Measurements from ENCODE around the gene HSFX3. TPM values are rescaled to one million over a fixed set of nuclear protein-coding genes. Genes with fewer than 3 reads are reported as not detected.
"Not testable (repeated sequence)": the region's sequence is repeated elsewhere in the genome, so short reads cannot be mapped to it uniquely, and the experiment has no call there.

The HSFX3 gene
- total and polyA plus RNA-seq, 2 donors (not counting 1 experiment from before 2014, with no cell fraction given) = not detected

GRCh38 chrX:149521438-149521837 is 28.3 kb downstream of the HSFX3 start:
- TF ChIP-seq EZH2 (IDR thresholded peaks at IDR 0.05; ENCODE audit: borderline replicate concordance, insufficient read depth, low read depth, low read length, poor library complexity, severe bottlenecking) (no peak), CTCF (IDR thresholded peaks at IDR 0.05) (no peak)
- no peaks in the 10 kb centered on the region for H3K9me3 Mint-ChIP-seq (ENCODE audit: insufficient read depth)
- no peaks in the 10 kb centered on the region for H3K79me2 ChIP-seq (ENCODE audit: control insufficient read depth, insufficient read depth, low read length)
- H3K27ac ChIP-seq (ENCODE audit: low read length in 2 of 2) = no peak overlapping the region
- H3K4me1 ChIP-seq (ENCODE audit: control insufficient read depth in 2 of 2, insufficient read depth in 2 of 2, low read length in 2 of 2) = peaks cover 4 to 10% of the 10 kb centered on the region in 2 donors
- H3K27me3 Mint-ChIP-seq = peaks cover 3% of the 10 kb centered on the region
- ChIA-PET CTCF (interaction anchor here (0.7 to 3.0 kb wide), 2 partner anchors 9 to 19 kb away, joined by 3 to 22 read pairs; partner anchors contain the start of gene EOLA1), POLR2A (no interaction called here)
- DNase-seq = no peak
- H3K4me1 Mint-ChIP-seq = peaks cover 3% of the 10 kb centered on the region
- no peak overlapping the region for H3K27ac Mint-ChIP-seq
- no peak overlapping the region for H3K4me3 ChIP-seq (ENCODE audit: control extremely low read depth in 1 of 5, extremely low read depth in 1 of 5, insufficient read depth in 1 of 5, low read depth in 2 of 5, low read length in 4 of 5)
- no peaks in the 10 kb centered on the region for H3K9me3 ChIP-seq (ENCODE audit: control extremely low read depth in 1 of 3, control insufficient read depth in 2 of 3, insufficient read depth in 1 of 3, low read length in 2 of 3)
- no peak for ATAC-seq (ENCODE audit: low read depth)
- H4K20me1 ChIP-seq (ENCODE audit: control insufficient read depth, insufficient read depth, low read length, poor library complexity, severe bottlenecking) = no peaks in the 10 kb centered on the region
- no peak overlapping the region for H3K9ac ChIP-seq (ENCODE audit: low read length)
- H3K36me3 ChIP-seq (replicated peaks in 1 of 2; ENCODE audit: control extremely low read depth in 1 of 2, control insufficient read depth in 1 of 2, extremely low read depth in 1 of 2, insufficient read depth in 2 of 2, low read length in 1 of 2) = no peaks in the 10 kb centered on the region
- H3K27me3 ChIP-seq (replicated peaks in 1 of 4; ENCODE audit: control extremely low read depth in 1 of 4, control insufficient read depth in 3 of 4, insufficient read depth in 4 of 4, low read length in 3 of 4) = no peaks in the 10 kb centered on the region
- WGBS (ENCODE audit: insufficient coverage) = no CpG with 5 or more reads among the region's 9 CpGs
- H2AFZ ChIP-seq (ENCODE audit: insufficient read depth, low read depth, low read length, poor library complexity, severe bottlenecking) = no peak overlapping the region
- intact Hi-C loops (cut with micrococcal nuclease) = no loop called here
- no peak overlapping the region for H3K4me3 Mint-ChIP-seq
- no peak overlapping the region for H3K4me2 ChIP-seq (replicated peaks; ENCODE audit: low read depth, low read length, poor library complexity, severe bottlenecking)

DNA sequence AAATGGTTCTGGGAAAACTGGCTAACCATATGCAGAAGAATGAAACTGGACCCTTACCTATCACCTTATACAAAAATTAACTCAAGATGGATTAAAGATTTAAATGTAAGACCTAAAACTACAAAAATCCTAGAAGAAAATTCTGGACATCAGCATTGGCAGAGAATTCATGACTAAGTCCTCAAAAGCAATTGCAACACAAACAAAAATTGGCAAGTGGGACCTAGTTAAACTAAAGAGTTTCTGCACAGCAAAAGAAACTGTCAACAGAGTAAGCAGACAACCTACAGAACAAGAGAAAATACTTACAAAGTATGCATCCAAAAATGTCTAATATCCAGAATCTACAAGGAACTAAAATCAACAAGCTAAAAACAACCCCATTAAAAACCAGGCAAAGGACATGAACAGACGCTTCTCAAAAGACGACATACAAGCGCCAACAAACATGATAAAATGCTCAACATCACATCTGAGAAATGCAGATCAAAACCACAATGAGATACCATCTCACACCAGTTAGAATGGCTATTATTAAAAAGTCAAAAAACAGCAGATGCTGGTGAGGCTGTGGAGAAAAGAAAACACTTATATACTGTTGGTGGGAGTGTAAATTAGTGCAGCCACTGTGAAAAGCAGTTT is 29.0 kb downstream of the HSFX3 start:
- no CpG with 5 or more reads among the region's 3 CpGs for WGBS (ENCODE audit: insufficient coverage)
- not testable (repeated sequence) for DNase-seq, H3K27ac Mint-ChIP-seq

More for the DNA sequence above, 29.0 kb downstream of the HSFX3 start:
- H3K4me2 ChIP-seq (replicated peaks; ENCODE audit: low read depth, low read length, poor library complexity, severe bottlenecking); H2AFZ ChIP-seq (ENCODE audit: insufficient read depth, low read depth, low read length, poor library complexity, severe bottlenecking); H3K4me1 ChIP-seq (ENCODE audit: control insufficient read depth in 2 of 2, insufficient read depth in 2 of 2, low read length in 2 of 2); POLR2A ChIA-PET; H3K27me3 Mint-ChIP-seq; H3K4me3 ChIP-seq (ENCODE audit: control extremely low read depth in 1 of 5, extremely low read depth in 1 of 5, insufficient read depth in 1 of 5, low read depth in 2 of 5, low read length in 4 of 5); H3K9me3 Mint-ChIP-seq (ENCODE audit: insufficient read depth); H3K9me3 ChIP-seq (ENCODE audit: control extremely low read depth in 1 of 3, control insufficient read depth in 2 of 3, insufficient read depth in 1 of 3, low read length in 2 of 3); H3K36me3 ChIP-seq (replicated peaks in 1 of 2; ENCODE audit: control extremely low read depth in 1 of 2, control insufficient read depth in 1 of 2, extremely low read depth in 1 of 2, insufficient read depth in 2 of 2, low read length in 1 of 2); intact Hi-C loops (cut with micrococcal nuclease); H3K79me2 ChIP-seq (ENCODE audit: control insufficient read depth, insufficient read depth, low read length); ATAC-seq (ENCODE audit: low read depth); H4K20me1 ChIP-seq (ENCODE audit: control insufficient read depth, insufficient read depth, low read length, poor library complexity, severe bottlenecking); H3K27ac ChIP-seq (ENCODE audit: low read length in 2 of 2); H3K27me3 ChIP-seq (replicated peaks in 1 of 4; ENCODE audit: control extremely low read depth in 1 of 4, control insufficient read depth in 3 of 4, insufficient read depth in 4 of 4, low read length in 3 of 4); H3K4me1 Mint-ChIP-seq; H3K9ac ChIP-seq (ENCODE audit: low read length); H3K4me3 Mint-ChIP-seq: not testable (repeated sequence)
- CTCF ChIA-PET = interaction anchor here (3.0 kb wide), 1 partner anchor 9 kb away, joined by 22 read pairs; no protein-coding TSS in a partner anchor
